ENCODE results near the gene GLIS1. TPM values are rescaled to one million over a fixed set of nuclear protein-coding genes. Genes with fewer than 3 reads are reported as not detected.

The GLIS1 gene
- total RNA-seq, 1 experiment from 2014 or later, result 0.39 TPM

- POLR2A ChIA-PET, result no interaction called here
- H3K4me2 ChIP-seq (ENCODE audit: low read length), result no peak overlapping the region
- no TSS peak for BruUV-seq (replicated peaks)
- H3K4me3 ChIP-seq (replicated peaks in 1 of 2; ENCODE audit: low read depth in 1 of 2, low read length in 2 of 2), result no peak overlapping the region
- no peaks in the 10 kb centered on the region for H4K20me1 ChIP-seq (ENCODE audit: insufficient read depth)
- H3K79me2 ChIP-seq (ENCODE audit: insufficient read depth, low read length), result no peaks in the 10 kb centered on the region
- RAD21 ChIA-PET (ENCODE audit: low non-redundant PET in 1 of 2, low total read pairs in 2 of 2, uncharacterized antibody in 2 of 2, unreplicated experiment in 2 of 2), result no interaction called here
- no peaks in the 10 kb centered on the region for H3K36me3 ChIP-seq (ENCODE audit: control insufficient read depth in 1 of 2, insufficient read depth in 2 of 2, low read length in 2 of 2)
- no peak for ATAC-seq
- no peaks in the 10 kb centered on the region for H3K9me2 ChIP-seq (ENCODE audit: insufficient read depth)
- H3K9ac ChIP-seq (ENCODE audit: low read length), result no peak overlapping the region
- TF ChIP-seq POLR2AphosphoS5 (IDR thresholded peaks at IDR 0.05; ENCODE audit: low read depth, low read length), result no peak
- no peak for TF ChIP-seq SIN3A (IDR thresholded peaks at IDR 0.05; ENCODE audit: low read depth)
- TF ChIP-seq EGR1 (IDR thresholded peaks at IDR 0.05; ENCODE audit: low read depth), result no peak
- TF ChIP-seq ELF1 (IDR thresholded peaks at IDR 0.05; ENCODE audit: borderline replicate concordance, low read depth), result no peak
- TF ChIP-seq ZBTB33 (IDR thresholded peaks at IDR 0.05; ENCODE audit: extremely low read depth, insufficient replicate concordance, low read length), result no peak
- TF ChIP-seq RAD21 (IDR thresholded peaks at IDR 0.05; ENCODE audit: low read depth), result no peak
- no peak for TF ChIP-seq ATF3 (IDR thresholded peaks at IDR 0.05)
- no peak for TF ChIP-seq YY1 (IDR thresholded peaks at IDR 0.05; ENCODE audit: extremely low read depth, insufficient replicate concordance, low read depth, low read length)
- no peak for TF ChIP-seq ZNF274 (IDR thresholded peaks at IDR 0.05; ENCODE audit: low read depth, low read length)
- TF ChIP-seq POLR2A (IDR thresholded peaks at IDR 0.05; ENCODE audit: borderline replicate concordance, extremely low read depth, insufficient read depth, insufficient read length), result no peak
- intact Hi-C loops (cut with micrococcal nuclease), result no loop called here
- H3K27ac ChIP-seq (ENCODE audit: low read depth, low read length), result no peak overlapping the region
- H3K27me3 ChIP-seq (ENCODE audit: insufficient read depth, low read length), result peaks cover 9% of the 10 kb centered on the region; the same call in 1 of the 2 replicates
- no peak overlapping the region for H2AFZ ChIP-seq (ENCODE audit: low read depth, low read length, poor library complexity, severe bottlenecking)
- no peaks in the 10 kb centered on the region for H3K4me1 ChIP-seq (ENCODE audit: control insufficient read depth in 1 of 2, insufficient read depth in 2 of 2, low read length in 2 of 2)
- H3K9me3 ChIP-seq (ENCODE audit: control insufficient read depth in 1 of 2, insufficient read depth in 1 of 2, low read depth in 1 of 2, low read length in 2 of 2), result no peaks in the 10 kb centered on the region; a peak in 1 of 4 replicates
- DNase-seq (ENCODE audit: low read depth, low spot score), result no peak
- CTCF ChIA-PET, result no interaction called here
Observed at GRCh38 chr1:53558739-53559315, 180.1 kb downstream of the GLIS1 start.
